Posterior cingulate gyrus (tissue), 11 donors: ENCODE results near the gene WRAP73.

ENCODE experiments used
- DNase-seq, 10 donors: peaks; one replicate each; pipeline versions ENCODE4 v3.0.0 to v3.0.0-alpha.2; 2020 to 2021; ENCODE audit warnings: mixed read lengths in 3 of 10
- intact Hi-C: fragments of 100-400 bp; cut with DNase I; formaldehyde crosslinking; loops from one replicate; pipeline ENCODE4 v1.15.1; 2023

The WRAP73 gene, protein sequence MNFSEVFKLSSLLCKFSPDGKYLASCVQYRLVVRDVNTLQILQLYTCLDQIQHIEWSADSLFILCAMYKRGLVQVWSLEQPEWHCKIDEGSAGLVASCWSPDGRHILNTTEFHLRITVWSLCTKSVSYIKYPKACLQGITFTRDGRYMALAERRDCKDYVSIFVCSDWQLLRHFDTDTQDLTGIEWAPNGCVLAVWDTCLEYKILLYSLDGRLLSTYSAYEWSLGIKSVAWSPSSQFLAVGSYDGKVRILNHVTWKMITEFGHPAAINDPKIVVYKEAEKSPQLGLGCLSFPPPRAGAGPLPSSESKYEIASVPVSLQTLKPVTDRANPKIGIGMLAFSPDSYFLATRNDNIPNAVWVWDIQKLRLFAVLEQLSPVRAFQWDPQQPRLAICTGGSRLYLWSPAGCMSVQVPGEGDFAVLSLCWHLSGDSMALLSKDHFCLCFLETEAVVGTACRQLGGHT

DNA sequence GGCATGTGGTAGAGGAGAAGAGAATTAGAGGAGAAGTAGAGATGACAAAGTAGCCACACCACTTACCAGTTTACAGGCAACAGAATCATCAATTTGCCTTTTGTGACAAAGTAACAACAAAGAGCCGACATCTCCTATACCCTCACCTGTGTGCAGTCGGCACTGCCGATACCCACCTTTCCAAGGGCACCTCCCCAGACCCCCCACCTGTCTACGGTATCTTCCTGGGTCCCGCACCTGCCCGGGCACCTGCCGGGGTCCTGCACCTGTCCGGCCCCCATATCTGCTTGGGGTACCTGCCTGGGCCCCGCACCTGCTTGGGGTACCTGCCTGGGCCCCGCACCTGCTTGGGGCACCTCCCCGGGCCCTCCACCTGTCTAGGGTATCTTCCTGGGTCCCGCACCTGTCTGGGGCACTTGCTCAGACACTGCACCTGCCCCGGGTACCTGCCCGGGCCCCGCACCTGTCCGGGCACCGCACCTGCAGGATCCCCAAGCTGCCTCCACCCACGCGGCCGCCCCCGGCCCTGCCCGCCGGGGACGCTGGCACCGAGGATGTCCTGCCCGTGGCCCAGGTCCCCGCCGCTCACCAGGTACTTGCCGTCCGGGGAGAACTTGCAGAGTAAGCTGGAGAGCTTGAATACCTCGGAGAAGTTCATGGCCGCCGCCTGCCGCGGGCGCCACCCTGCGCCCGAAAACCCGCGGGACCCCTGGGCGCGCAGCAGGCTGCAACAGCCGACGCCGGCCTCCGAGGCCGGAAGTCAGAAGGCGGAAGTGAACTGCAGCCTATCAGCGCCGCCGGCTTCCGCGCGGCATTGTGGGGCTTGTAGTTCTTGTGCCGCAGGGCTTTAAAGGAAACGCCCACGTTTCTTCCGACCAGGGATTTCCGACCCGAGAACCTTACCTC, at the start of gene WRAP73:
Gene WRAP73 (minus strand): TSS at position 762 of the 906 bp plus-strand sequence. CDS start 104 bp downstream, at position 658.
- peak; percentile 78 to 98 (median 89) for DNase-seq
- intact Hi-C loops: no loop called here

DNA sequence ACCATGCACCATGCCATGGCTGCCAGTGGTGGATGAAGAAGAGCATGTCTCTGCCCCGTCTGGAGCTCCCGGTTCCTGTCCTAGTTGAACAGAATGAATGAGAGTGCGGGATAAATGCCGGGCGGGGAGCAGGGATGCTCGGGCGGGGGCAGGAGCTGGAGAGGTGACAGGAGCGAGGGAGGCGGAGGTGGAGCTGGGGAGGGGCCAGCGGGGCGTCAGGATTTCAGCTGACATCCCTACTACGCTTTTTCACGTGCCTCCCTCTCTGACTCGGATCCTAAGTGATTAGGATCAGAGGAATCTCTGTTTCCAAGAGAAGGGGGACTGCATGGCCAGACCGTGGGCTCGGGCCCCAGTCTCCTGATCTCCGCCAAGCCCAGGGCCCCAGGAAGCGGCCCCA, 49.7 kb upstream of the WRAP73 start:
- DNase-seq: no peak
- intact Hi-C loops: no loop called here

DNA sequence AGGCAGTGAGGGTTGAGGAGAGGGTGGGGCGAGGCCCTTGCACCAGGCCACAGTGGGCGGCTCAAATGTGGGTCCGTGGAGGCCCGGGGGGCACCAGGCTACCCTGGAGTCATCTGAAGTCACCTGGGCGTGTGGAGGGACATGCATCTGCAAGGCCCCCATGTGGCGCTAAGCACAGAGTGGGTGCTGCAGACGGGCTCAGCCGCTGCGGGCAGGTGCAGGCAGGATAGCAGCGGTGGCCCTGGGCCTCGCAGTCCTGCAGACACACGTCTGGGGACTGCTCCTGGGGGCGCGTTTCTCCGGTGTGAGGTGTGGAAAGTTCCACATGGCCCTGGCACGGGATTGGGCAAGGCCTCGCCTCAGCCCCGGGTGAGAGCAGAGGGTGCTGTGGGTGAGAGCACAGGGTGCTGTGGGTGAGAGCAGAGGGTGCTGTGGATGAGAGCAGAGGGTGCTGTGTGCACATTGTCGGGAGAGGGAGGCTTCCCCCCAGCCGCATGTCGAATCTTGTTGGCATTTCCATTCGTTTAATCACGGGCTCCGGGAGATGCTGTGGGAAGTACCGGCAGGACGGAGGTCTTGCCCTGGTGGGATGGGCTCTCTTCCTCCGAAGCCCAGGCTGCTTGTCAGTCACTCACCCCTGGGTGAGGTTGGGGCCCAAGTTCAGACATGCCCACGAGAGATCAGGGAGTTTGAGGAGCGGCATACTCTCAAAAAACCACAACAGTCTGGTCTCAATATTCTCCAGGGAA, 48.9 kb upstream of the WRAP73 start:
- intact Hi-C loops: no loop called here
- no peak for DNase-seq

DNA sequence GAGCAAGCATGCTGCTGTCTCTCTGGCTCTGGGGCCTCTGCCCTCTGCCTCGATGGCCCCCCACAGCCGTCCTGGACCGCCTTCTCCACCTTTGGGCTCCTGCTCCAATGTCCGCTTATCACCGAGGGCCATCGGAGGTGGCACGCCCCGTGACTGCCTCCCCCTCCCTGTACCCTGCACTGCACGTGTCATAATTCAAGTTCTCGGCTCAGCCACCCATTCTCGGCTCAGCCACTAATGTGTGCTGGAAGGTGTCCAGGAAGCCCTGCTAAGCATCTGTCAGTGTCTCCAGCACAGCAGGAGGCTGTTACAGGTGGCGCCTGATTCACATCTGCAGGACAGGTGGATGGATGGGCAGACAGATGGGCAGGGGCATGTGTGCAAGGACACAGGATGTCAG, 47.9 kb upstream of the WRAP73 start:
- intact Hi-C loops: no loop called here
- DNase-seq: peak in 2 of 10 donors; percentile 21 to 76

DNA sequence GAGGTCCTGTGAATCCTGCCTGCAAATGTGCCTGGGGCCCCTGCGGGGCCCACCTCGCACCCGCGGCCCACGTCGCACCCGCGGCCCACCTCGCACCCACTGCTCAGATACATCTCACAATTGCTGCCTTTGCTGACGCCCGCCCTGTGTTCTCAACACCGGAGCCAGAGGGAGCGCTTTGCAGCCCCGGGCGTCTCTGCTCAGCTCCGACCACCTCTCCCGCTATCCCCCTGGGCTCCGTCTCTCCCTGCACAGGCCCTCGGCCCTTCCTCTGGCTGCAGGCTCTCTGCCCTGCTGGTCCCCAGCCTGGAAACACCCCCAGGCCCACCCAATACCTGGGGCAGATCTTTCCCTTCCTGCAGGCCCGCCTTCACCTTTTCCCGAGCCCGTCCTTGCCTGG, 47.2 kb upstream of the WRAP73 start:
- intact Hi-C loops: no loop called here
- DNase-seq: no peak

DNA sequence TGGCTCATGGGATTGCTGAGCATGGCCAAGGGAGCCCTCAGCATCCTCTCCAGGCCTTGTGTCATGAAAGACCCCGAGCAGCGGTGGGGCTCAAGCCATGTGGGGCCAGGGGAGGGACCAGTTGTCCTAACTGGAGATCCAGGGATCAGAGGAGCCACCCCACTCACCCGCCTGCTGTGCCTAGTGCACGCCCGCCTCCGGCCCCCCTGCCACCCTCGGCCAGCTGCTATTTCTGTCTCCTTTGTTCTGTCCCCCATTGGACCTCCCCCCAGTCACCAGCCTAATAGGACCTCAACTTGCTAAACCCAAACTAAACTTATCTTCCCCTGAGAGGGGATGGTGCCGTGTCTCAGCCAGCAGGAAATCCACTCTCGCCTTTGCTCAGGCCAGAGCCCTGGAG, 46.8 kb upstream of the WRAP73 start:
- no peak for DNase-seq
- intact Hi-C loops: no loop called here

DNA sequence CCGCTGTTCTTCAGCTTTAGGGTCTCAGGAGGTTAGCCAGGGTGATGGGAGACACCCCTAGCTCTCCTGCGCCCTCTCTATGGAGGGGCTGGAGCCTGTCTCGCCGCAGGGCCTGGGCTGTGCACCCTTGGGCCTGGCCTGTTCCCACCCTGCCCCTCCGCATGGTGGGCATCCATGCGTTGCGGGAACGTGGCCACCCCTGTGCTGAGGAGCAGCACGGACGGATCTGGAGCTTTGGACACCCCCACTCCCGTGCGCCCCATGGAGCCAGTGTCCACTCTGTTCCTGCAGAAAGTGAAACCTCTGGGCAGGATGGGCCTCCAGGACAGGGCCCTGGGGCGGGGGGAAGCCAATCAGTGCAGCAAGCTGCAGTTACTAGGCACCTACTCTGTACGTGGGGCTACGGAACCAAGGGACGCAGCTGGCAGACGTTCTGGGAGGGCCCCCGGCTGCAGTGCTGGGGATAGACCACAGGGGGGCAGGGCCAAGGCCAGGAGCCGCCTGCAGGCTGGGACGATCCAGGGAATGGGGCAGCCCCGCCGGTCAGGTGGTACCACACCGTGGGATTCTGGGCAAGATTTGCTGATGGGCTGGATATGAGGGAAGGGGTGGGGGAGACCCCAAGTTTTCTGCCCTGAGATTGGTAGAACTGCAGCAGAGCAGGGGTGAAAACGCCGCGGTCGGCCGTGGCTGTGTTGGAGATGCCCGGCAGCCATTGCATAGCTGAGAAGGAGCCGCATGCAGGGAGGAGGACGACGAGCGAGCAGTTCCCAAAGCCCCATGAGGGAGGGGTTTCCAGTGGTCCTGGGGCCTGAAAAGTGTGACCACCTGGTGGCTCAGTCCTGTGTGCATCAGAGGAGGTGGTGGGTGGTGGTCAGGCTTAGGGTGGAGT, 45.7 kb upstream of the WRAP73 start:
- peak in 9 of 10 donors; percentile 41 to 94 (median 71) for DNase-seq
- intact Hi-C loops: loop anchor here (1.0 kb wide), 1 partner anchor 29 kb away; no protein-coding TSS in a partner anchor

DNA sequence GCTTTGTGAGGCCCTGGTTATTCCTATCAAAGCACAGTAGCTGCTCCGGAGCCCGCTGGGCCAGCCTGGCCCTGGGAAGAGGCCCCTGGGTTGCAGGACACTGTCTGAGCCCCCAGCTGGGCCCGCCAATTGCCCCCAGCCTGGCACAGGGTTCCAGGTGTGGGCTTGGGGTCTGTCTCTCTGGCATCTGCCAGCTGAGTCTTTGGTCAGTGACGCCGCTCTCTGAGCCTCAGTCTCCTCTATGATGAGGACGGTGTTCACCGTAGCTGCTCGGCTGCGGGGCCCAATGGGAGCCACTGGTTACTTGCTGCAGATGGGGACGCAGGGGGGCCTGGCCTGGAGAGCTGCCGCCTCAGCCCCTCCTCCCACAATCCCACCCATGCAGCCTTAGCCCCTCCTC, 43.4 kb upstream of the WRAP73 start:
- no peak for DNase-seq
- intact Hi-C loops: no loop called here

DNA sequence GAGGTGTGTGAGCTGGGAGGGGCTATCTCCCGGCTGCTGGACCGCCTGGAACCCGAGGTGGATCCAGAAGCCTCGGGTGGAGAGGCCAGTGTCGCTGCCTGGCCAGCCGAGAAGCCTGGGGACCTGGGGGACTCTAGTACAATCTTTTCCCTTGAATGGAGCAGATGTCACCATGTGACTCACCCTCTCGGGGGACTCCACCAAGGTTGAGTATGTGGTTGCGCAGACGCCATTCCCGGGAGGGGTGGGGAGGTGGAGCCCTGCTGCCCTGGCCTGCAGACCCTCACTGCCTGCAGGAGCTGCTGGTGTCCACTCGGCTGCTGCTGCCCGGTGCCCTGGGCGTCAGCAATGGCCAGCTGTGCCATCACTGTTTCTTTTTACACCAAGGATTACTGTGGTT, 42.7 kb upstream of the WRAP73 start:
- intact Hi-C loops: no loop called here
- no peak for DNase-seq

DNA sequence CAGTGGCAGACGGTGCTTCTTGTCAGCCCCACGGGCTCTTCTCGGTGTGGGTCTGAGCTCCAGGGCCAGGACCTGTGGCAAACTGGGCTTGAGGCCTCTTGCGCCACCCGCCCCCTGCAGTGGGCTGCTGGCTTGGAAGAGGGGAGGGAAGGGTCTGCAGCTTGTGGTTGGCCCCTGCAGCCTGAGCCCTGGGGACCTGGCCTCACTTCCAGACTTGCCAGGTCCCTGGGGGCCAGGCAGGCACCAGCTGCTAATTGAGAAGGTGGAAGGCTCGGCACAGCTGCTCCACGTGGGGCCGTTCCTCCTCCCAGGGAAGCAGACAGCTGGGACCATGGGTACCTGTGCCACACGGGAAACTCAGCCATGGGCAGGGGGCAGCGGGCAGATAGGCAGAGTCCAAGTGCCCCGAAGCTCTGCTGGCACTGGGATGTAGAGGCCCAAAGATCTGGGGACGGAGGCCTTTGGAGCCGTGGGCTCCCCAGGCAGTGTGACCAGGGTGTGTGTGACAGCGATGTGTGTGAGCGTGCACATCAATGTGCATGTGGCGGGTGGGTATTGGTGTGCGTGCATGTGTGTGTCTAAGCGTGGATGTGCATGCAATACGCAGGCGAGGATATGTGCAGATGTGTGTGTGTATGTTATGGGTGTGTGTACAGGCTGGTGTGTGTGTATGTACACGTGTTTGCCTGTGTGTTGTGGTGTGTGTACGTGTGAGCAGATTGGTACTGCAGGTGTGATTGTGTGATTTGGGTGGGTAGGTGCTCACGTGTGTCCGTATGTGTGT, 41.7 kb upstream of the WRAP73 start:
- intact Hi-C loops: no loop called here
- no peak for DNase-seq

DNA sequence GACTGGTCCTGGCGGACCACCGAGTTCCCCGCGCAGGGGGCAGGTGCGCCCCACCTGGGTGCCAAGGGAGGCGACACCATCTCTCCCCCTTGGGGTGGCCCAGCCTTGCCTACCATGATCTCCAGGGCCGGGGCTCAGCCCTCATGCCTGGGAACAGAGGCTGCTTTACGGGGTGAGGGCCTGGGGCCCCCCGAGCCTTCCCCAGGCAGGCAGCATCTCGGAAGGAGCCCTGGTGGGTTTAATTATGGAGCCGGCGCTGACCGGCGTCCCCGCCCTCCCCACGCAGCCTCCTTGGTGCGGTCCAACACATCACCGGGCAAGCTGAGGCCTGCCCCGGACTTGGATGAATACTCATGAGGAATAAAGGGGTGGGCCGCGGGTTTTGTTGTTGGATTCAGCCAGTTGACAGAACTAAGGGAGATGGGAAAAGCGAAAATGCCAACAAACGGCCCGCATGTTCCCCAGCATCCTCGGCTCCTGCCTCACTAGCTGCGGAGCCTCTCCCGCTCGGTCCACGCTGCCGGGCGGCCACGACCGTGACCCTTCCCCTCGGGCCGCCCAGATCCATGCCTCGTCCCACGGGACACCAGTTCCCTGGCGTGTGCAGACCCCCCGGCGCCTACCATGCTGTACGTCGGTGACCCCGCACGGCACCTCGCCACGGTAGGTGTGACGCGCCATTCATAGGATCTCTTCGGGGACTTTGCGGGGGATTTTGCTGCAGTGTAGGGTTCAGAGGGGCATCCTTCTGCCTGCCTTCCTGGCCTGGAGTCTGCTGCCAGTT, 40.6 kb upstream of the WRAP73 start:
- intact Hi-C loops: no loop called here
- no peak for DNase-seq

DNA sequence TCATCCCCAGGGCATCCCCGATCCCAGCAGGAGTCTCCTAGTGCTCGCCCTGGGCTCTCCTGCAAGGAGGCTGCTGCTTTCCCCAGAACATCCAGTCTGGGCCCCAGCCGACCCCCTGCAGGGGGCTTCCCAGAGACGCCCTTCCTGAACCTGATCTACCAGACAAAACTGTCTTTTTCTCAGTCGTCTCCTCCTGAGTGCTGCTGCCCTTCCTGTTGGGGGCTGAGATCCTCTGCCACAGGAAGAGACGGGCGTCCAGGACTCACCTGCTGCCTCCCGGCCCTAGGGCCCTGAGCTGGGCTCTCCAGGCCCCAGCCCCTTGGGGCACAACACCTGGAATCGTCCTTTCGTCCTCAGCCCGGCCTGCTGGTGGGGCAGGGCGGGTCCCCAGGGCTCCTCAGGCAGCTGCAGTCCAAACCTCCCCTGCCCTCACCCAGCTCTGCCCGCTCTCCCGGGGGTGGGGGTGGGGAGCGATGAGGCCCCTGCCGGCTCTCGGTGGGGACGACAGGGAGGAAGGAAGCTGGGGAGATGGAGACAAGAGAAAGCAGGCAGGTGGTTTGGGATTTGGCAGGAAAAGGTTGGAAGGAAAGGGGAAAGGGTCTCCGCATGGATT, 39.3 kb upstream of the WRAP73 start:
- DNase-seq: no peak
- intact Hi-C loops: no loop called here

DNA sequence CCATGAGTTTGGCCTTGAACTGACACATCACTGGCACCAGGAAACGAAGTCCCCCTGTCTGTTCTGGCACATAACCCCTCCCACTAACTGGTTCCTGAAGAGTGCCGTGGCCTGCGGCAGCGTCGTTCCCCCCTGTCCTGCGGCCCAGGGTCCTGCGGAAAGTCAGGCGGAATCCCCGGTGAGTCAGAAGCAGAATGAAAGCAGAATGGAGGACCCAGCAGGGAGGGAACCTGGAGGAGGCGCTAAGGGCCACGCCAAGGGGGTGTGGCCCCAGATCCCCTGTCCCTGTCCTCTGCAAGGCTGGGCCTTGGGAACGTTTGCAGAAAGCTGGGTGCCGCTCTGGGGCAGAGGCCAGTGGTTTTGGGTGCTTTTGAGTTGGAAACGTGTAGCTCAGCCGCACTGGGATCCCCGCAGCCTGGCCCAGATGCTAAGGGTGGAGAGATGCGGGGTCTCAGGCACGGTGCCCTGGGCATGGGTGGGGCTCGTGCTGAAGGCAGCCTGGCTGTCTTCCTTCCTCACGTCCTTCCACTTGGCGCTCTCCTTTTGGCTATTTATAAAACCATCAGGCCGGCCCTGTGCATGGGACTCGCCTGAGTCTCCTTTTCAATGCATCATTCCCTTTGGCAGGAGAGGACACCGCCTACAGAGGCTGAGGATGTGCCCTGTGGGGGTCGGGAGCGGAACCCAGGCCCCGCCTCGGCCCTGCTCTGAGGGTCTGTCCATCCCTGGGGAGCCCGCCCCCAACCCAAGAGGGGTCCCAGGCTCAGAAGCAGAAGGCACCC, 38.6 kb upstream of the WRAP73 start:
- DNase-seq: no peak
- intact Hi-C loops: no loop called here

DNA sequence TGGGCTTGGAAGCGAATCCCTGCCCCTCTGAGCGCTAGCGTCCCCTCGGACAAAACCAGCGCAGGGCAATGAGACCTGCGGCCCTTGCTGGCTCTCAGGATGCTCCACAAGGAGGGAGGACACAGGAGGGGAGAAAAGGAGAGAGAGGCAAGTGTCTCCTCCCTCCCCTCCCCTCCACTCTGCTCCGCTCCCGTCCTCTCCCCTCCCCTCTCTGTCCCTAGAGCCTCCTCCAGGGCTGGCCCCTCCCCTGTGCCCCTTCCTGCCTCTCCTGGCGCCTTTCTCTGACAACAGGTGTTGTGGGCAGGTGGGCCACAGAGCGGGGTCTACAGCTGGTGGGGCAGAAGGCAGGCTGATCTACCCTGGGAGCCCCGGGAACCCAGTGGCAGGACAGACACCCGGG, 37.6 kb upstream of the WRAP73 start:
- no peak for DNase-seq
- intact Hi-C loops: no loop called here

DNA sequence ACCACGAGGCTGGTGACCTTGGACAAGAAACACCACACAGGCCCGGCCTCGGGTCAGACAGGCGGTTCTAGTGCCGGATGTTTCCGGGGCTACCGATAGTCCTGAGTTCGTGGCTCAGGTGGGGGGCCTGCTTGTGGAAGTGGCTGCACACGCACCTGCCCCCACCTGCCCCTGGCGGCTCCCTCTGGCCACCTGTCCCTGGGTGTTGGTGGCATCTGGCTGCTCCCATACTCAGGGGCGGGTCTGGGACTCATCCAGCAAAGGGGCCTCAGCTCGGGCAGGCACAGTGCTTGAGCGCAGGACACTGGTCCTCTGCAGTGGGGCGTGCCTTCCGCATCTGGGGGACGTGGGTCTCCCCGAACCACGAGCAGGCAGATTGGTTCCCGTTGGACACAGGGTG, 36.0 kb upstream of the WRAP73 start:
- intact Hi-C loops: no loop called here
- no peak for DNase-seq

DNA sequence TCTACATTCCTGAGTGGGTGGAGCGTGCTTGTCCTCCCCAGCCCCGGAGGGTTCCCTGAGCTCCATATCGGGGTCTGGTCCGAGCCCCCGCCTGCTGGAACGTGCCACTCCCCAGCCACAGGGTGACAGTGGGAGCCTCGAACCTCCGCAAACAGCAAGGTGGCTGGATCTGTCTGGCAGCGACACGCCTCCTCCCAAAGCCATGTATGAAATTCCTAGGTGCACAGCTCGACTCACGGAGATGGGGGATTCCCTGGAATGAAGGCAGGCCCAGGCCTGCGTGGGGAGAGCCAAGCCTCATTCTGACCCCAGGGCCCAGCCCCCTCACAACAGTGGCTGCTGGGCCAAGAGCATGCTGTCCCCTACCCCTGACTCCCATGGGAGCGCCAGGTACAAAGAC, 35.3 kb upstream of the WRAP73 start:
- intact Hi-C loops: no loop called here
- no peak for DNase-seq

DNA sequence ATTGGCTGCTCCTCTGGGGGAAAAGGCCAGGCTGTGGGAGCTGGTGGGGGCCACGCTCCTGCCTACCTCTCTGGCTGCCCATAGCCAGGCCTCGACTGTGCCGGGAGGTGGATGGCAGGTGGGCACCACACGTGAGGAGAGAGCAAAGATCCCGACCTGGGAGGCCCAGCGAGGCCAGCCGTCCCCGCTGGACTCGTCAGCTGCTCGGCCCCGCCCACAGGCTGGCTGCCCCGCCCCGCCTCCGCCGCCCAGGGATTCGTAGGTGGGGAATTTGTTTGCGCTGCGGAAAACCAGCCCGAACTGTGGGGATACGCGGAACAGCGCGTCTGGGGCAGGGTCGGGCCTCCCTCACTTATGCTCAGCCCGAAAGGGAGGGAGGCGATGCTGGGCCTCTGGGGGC, 34.1 kb upstream of the WRAP73 start:
- no peak for DNase-seq
- intact Hi-C loops: no loop called here
